VCaP (cell line): ENCODE results near the gene ZNF581.

ENCODE experiments used
- H3K27ac ChIP-seq: fragments of 450-650 bp; 2 replicates; pipeline ENCODE4 v1.5.1; 2017
- TF ChIP-seq, protein P1 (sequence below): fragments of 450-650 bp; conservative IDR thresholded peaks from 2 replicates; pipeline ENCODE4 v1.5.1; 2017; ENCODE audit warnings: mild to moderate bottlenecking, moderate library complexity

Gene ZNF581

GRCh38 chr19:55691561-55692481 lies 48.4 kb downstream of the ZNF581 start:
- H3K27ac ChIP-seq = no peak overlapping the region
- TF ChIP-seq, protein P1, sequence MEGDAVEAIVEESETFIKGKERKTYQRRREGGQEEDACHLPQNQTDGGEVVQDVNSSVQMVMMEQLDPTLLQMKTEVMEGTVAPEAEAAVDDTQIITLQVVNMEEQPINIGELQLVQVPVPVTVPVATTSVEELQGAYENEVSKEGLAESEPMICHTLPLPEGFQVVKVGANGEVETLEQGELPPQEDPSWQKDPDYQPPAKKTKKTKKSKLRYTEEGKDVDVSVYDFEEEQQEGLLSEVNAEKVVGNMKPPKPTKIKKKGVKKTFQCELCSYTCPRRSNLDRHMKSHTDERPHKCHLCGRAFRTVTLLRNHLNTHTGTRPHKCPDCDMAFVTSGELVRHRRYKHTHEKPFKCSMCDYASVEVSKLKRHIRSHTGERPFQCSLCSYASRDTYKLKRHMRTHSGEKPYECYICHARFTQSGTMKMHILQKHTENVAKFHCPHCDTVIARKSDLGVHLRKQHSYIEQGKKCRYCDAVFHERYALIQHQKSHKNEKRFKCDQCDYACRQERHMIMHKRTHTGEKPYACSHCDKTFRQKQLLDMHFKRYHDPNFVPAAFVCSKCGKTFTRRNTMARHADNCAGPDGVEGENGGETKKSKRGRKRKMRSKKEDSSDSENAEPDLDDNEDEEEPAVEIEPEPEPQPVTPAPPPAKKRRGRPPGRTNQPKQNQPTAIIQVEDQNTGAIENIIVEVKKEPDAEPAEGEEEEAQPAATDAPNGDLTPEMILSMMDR = no peak

DNA sequence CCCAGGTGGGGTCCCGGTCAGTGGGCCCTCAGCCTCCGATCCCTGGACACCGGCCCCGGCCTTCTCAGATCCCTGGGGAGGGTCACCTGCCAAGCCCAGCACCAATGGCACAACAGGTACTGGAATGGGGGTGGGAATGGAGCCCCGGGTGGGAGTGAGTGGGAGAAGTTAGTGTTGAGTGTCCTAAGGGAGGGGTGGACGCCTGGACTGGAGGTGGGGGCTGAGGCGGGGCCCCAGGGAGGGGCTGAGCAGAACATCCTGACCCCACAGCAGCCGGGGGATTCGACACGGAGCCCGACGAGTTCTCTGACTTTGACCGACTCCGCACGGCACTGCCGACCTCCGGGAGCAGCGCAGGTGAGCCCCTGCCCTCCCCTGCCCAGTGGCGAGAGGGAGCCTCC lies 49.2 kb downstream of the ZNF581 start:
- TF ChIP-seq, protein P1 = no peak
- no peak overlapping the region for H3K27ac ChIP-seq

- TF ChIP-seq, protein P1 = no peak
- no peak overlapping the region for H3K27ac ChIP-seq
Observed at GRCh38 chr19:55693336-55693974, 50.0 kb downstream of the ZNF581 start.

GRCh38 chr19:55694241-55694655 lies 50.8 kb downstream of the ZNF581 start:
- TF ChIP-seq, protein P1 = no peak
- H3K27ac ChIP-seq = no peak overlapping the region

- TF ChIP-seq, protein P1 = no peak
- H3K27ac ChIP-seq = no peak overlapping the region
Observed at GRCh38 chr19:55694656-55695491, 51.4 kb downstream of the ZNF581 start.
